K562 (cell line): ENCODE data around the gene TICAM1. TPM values are rescaled to one million over a fixed set of nuclear protein-coding genes. Genes with fewer than 3 reads are reported as not detected.

ENCODE experiments used
- CREB1 ChIP-seq, 2 experiments: sonication (generic) in 1 of 2; formaldehyde crosslinking in 1 of 2; IDR thresholded peaks; 2 replicates each; pipeline versions ENCODE4 v1.6.1 to v1.8.0; 2012 to 2022; ENCODE audit warnings: inconsistent platforms in 1 of 2, mild to moderate bottlenecking in 1 of 2, missing genetic modification reagents in 1 of 2, moderate library complexity in 1 of 2
- DPF2 ChIP-seq: fragments of 450-650 bp; IDR thresholded peaks from 2 replicates; pipeline ENCODE4 v1.6.1; 2016
- ESRRA ChIP-seq: fragments of 450-650 bp; IDR thresholded peaks from 2 replicates; pipeline ENCODE4 v1.6.1; 2014; ENCODE audit warnings: low read depth, mild to moderate bottlenecking, moderate library complexity, borderline replicate concordance
- GTF2A2 ChIP-seq: IDR thresholded peaks from 2 replicates; pipeline ENCODE4 v1.6.1; 2016; ENCODE audit warnings: mild to moderate bottlenecking, missing genetic modification characterization, missing compliant biosample characterization
- IRF2 ChIP-seq: sonication (generic); formaldehyde crosslinking; IDR thresholded peaks from 2 replicates; pipeline ENCODE4 v1.8.1; 2022; ENCODE audit warnings: mild to moderate bottlenecking, missing genetic modification reagents
- JUN ChIP-seq, 2 experiments: sonication (generic) in 1 of 2; formaldehyde crosslinking in 1 of 2; IDR thresholded peaks; 2 replicates each; pipeline versions ENCODE4 v1.6.1 to v1.8.0; 2012 to 2022; ENCODE audit warnings: borderline replicate concordance in 2 of 2, mild to moderate bottlenecking in 2 of 2, improper control_type of control experiment in 1 of 2, low read depth in 1 of 2, low read length in 1 of 2, missing genetic modification reagents in 1 of 2
- LCOR ChIP-seq: sonication (generic); formaldehyde crosslinking; IDR thresholded peaks from 2 replicates; pipeline ENCODE4 v1.8.0; 2022; ENCODE audit warnings: mild to moderate bottlenecking, missing genetic modification reagents
- MAFK ChIP-seq: IDR thresholded peaks from 2 replicates; pipeline ENCODE4 v1.6.1; 2011; ENCODE audit warnings: low read length, improper control_type of control experiment
- MED1 ChIP-seq: sonication (generic); formaldehyde crosslinking; IDR thresholded peaks from 2 replicates; pipeline ENCODE4 v1.8.1; 2023; ENCODE audit warnings: missing genetic modification reagents, borderline replicate concordance
- MYBL2 ChIP-seq, 2 experiments: fragments of 450-650 bp in 1 of 2; sonication (generic) in 1 of 2; formaldehyde crosslinking in 1 of 2; IDR thresholded peaks; 2 replicates each; pipeline versions ENCODE4 v1.6.1 to v1.8.1; 2017 to 2022; ENCODE audit warnings: borderline replicate concordance in 1 of 2, inconsistent platforms in 1 of 2, low read depth in 1 of 2, mild to moderate bottlenecking in 1 of 2, missing genetic modification reagents in 1 of 2, moderate library complexity in 1 of 2
- PHF20 ChIP-seq: fragments of 450-650 bp; IDR thresholded peaks from 2 replicates; pipeline ENCODE4 v1.6.1; 2018; ENCODE audit not compliant: partially characterized antibody
- PTTG1 ChIP-seq: fragments of 450-650 bp; IDR thresholded peaks from 2 replicates; pipeline ENCODE4 v1.6.1; 2016; ENCODE audit warnings: low read depth, mild to moderate bottlenecking, missing genetic modification characterization, missing compliant biosample characterization
- SNAPC5 ChIP-seq: fragments of 250-450 bp; sonication (Bioruptor Pico); IDR thresholded peaks from 2 replicates; pipeline ENCODE4 v1.8.0; 2021; ENCODE audit warnings: moderate library complexity, mild to moderate bottlenecking, inconsistent platforms
- TARDBP ChIP-seq: fragments of 450-650 bp; IDR thresholded peaks from 2 replicates; pipeline ENCODE4 v1.6.1; 2016
- TFAM ChIP-seq: fragments of 250-450 bp; sonication (Bioruptor Pico); conservative IDR thresholded peaks from 2 replicates; pipeline ENCODE4 v1.5.0; 2021; ENCODE audit warnings: mild to moderate bottlenecking, moderate library complexity
- XRCC5 ChIP-seq: fragments of 200-400 bp; formaldehyde crosslinking; IDR thresholded peaks from 2 replicates; pipeline ENCODE4 v1.6.1; 2017; ENCODE audit warnings: low read depth, mild to moderate bottlenecking, low read length
- ZBTB7A ChIP-seq: IDR thresholded peaks from 2 replicates; pipeline ENCODE4 v1.6.1; 2011; ENCODE audit warnings: low read depth, mild to moderate bottlenecking, low read length, moderate library complexity, borderline replicate concordance; ENCODE audit not compliant: control insufficient read depth
- ZNF143 ChIP-seq: sonication (generic); formaldehyde crosslinking; IDR thresholded peaks from 2 replicates; pipeline ENCODE4 v1.9.0; 2022; ENCODE audit warnings: mild to moderate bottlenecking, missing genetic modification reagents
- ZNF232 ChIP-seq: sonication (generic); formaldehyde crosslinking; IDR thresholded peaks from 2 replicates; pipeline ENCODE4 v1.8.0; 2022; ENCODE audit warnings: mild to moderate bottlenecking, missing genetic modification reagents
- ZNF778 ChIP-seq: fragments of 450-650 bp; formaldehyde crosslinking; IDR thresholded peaks from 2 replicates; pipeline ENCODE4 v1.4.0; 2020; ENCODE audit warnings: mild to moderate bottlenecking, moderate library complexity
- polyA plus RNA-seq, 8 experiments: library from polyadenylated mRNA; depleted of rRNA in 4 of 8; stranded (reverse) in 5 of 8; unstranded in 3 of 8; fragments of >200 nt; fragmentation: Nextera tagmentation in 2 of 8; fragmentation: Illumina TruSeq in 1 of 8; extraction: Ambion mirVana in 2 of 8; extraction: Trizol in 1 of 8; gene quantifications; 2 replicates each; pipeline versions ENCODE4 v1.2.1 to v1.2.3, GENCODE V29; 2011 to 2014; ENCODE audit warnings: inconsistent platforms in 1 of 8, missing spikeins in 1 of 8
- total RNA-seq, 7 experiments: library from RNA; depleted of rRNA in 6 of 7; stranded (reverse); fragments of >200 nt in 6 of 7; fragmentation: Illumina TruSeq in 2 of 7; extraction: Trizol in 2 of 7; gene quantifications; 2 replicates each; pipeline versions ENCODE4 v1.2.1 to v1.2.3, GENCODE V29; 2011 to 2021; ENCODE audit warnings: low replicate concordance in 1 of 7
- TF ChIP-seq, protein P1 (sequence below): fragments of 450-650 bp; conservative IDR thresholded peaks from 2 replicates; pipeline ENCODE4 v1.6.1; 2016; ENCODE audit warnings: missing genetic modification characterization, low read depth, mild to moderate bottlenecking, control low read depth, missing compliant biosample characterization

TICAM1 gene
- total and polyA plus RNA-seq, 9 of the 15 experiments (the other 6 are each of a cell fraction or from before 2014, with no cell fraction given), result 0.07 to 11.6 (median 1.5) TPM

DNA sequence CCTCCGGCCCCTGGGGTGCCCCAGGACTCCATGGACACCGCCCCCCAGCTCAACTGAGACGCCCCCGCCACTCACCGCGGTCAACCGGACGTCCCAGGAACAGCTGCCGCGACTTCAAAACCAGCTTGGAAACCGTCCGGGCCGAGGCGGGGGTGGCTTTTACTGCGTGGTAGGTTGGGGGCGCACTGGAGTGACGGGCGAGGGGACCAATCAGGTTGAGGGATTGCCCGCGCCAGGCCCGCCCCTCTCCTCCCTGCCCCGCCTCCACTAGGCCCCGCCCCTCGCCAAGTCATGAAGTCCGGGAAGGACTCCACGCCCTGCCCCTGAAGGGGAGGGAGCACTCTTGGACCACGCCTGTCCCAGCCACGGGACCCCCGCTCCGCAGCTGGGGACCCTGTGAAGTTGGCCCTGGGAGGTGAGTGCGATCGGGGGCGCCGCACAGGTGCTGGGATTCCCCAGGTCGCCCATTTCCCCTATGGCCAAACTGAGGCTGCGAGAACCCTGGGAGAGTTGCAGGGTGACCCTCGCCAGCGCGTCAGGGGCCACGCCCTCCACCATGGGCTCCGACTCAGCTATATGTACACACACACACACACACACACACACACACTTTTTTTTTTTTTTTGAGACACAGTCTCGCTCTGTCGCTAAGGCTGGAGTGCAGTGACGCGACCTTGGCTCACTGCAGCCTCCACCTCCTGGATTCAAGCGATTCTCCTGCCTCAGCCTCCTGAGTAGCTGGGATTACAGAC lies 36.2 kb upstream of the TICAM1 start, which contains the start of gene PLIN3 (continued):
- TF ChIP-seq, protein P1, sequence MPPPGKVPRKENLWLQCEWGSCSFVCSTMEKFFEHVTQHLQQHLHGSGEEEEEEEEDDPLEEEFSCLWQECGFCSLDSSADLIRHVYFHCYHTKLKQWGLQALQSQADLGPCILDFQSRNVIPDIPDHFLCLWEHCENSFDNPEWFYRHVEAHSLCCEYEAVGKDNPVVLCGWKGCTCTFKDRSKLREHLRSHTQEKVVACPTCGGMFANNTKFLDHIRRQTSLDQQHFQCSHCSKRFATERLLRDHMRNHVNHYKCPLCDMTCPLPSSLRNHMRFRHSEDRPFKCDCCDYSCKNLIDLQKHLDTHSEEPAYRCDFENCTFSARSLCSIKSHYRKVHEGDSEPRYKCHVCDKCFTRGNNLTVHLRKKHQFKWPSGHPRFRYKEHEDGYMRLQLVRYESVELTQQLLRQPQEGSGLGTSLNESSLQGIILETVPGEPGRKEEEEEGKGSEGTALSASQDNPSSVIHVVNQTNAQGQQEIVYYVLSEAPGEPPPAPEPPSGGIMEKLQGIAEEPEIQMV (tag), result no peak
- peak; percentile 98 for TF ChIP-seq ESRRA
- no peak for TF ChIP-seq GTF2A2 (tag)
- TF ChIP-seq JUN (IDR thresholded peaks at IDR 0.05; ENCODE audit: borderline replicate concordance, low read depth, low read length), result no peak
- no peak for TF ChIP-seq JUN (CRISPR knock-in tag; IDR thresholded peaks at IDR 0.05; ENCODE audit: borderline replicate concordance)
- no peak for TF ChIP-seq MED1 (CRISPR knock-in tag)
- TF ChIP-seq XRCC5, result 0 out of 2 replicates have a peak, but pooled peaks have one; percentile 67
- no peak; the same call in 1 of the 2 replicates for TF ChIP-seq TARDBP
- no peak for TF ChIP-seq ZNF143 (CRISPR knock-in tag)
- TF ChIP-seq ZNF232 (CRISPR knock-in tag), result no peak
- TF ChIP-seq SNAPC5 (CRISPR knock-in tag), result no peak
- no peak for TF ChIP-seq TFAM (CRISPR knock-in tag)
- no peak for TF ChIP-seq IRF2 (CRISPR knock-in tag)
- TF ChIP-seq MYBL2 (IDR thresholded peaks at IDR 0.05; ENCODE audit: low read depth), result no peak
- no peak for TF ChIP-seq MYBL2 (CRISPR knock-in tag; IDR thresholded peaks at IDR 0.05; ENCODE audit: borderline replicate concordance)
- no peak for TF ChIP-seq PTTG1 (tag)
- no peak for TF ChIP-seq MAFK
- peak; percentile 75 for TF ChIP-seq PHF20
- TF ChIP-seq CREB1 (IDR thresholded peaks at IDR 0.05), result no peak
- TF ChIP-seq CREB1 (CRISPR knock-in tag; IDR thresholded peaks at IDR 0.05), result peak; percentile 81
- peak; percentile 64; the same call in 1 of the 2 replicates for TF ChIP-seq ZBTB7A
- 0 out of 2 replicates have a peak, but pooled peaks have one; percentile 38 for TF ChIP-seq LCOR
- peak; percentile 86 for TF ChIP-seq DPF2
- no peak for TF ChIP-seq ZNF778 (CRISPR knock-in tag)
